Hematopoietic multipotent progenitor cell treated with erythropoietin and hydrocortisone succinate and interleukin-3 and kit ligand, for 17 days (in vitro differentiated cells): ENCODE measurements around the gene TPRA1.
A peak's percentile ranks its signal among the peaks of the same experiment; 100 is the strongest.
"Not testable (repeated sequence)": the region's sequence is repeated elsewhere in the genome, so short reads cannot be mapped to it uniquely, and the experiment has no call there.

Experiments used
- DNase-seq: peaks from one replicate; pipeline ENCODE4 v3.0.0-alpha.2; 2015; ENCODE audit warnings: low spot score

TPRA1 gene

GRCh38 chr3:127616836-127617605 lies 26.5 kb upstream of the TPRA1 start:
- no peak for DNase-seq

- no peak for DNase-seq
These were observed 25.2 kb upstream of the TPRA1 start for GRCh38 chr3:127615631-127616305.

- DNase-seq = no peak
These were observed 24.5 kb upstream of the TPRA1 start for GRCh38 chr3:127614928-127615589.

DNA sequence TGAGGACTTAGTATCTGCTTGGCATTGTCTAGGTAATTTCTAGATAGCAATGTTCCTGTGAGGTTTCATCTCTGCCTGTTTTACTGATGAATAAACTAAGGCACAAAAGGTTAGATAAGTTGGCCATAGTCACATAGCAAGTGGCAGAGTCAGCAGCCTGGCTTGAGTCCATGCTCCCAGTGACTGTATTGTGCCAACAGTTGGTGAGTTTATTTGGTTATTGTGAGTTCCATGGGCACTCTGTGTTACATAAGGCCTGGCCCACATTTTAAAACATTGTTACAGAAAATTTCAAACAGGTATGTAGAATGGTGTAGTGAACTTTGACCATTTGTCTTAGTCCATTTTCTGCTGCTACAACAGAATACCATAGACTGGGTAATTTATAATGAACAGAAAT lies 22.9 kb upstream of the TPRA1 start:
- no peak for DNase-seq

- DNase-seq = no peak
These were observed 22.4 kb upstream of the TPRA1 start for GRCh38 chr3:127612966-127613365.

DNA sequence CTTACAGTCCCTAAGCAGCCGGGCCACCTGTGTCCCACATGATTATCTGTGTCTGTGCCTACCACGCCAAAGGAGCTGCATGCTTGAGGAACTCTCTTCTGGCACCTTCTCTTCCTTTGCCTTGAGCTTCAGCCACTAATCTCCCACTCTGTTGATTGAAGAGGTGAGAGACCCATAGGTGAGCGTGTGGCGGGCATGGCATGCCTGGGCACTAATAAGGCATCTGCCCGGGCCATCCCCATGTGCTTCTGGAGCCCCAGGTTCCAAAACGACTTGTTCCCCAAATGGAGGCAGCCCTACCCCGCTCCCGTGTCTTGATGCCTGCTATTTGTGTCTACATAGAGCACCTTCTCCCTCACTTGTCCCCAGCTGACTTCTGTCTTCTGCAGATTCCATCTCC lies 20.7 kb upstream of the TPRA1 start:
- no peak for DNase-seq

GRCh38 chr3:127610105-127610504 lies 19.6 kb upstream of the TPRA1 start:
- DNase-seq = no peak

DNA sequence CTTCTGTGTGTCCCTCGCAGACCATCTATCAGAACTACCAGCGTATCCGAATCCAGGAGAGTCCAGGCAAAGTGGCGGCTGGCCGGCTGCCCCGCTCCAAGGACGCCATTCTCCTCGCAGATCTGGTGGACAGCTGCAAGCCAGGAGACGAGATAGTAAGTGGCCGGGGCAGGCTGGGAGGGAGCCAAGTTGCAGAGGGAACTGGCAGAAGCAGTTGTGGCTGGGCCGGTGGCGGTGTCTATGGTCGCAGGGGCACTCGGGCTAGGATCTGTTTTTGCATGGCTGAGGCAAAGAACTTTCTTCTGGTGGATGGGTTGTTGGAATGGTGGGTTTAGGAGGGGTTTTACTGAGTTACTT lies 17.8 kb upstream of the TPRA1 start:
- DNase-seq = no peak

- DNase-seq = peak; percentile 25
These were observed 17.3 kb upstream of the TPRA1 start for GRCh38 chr3:127607675-127608361.

DNA sequence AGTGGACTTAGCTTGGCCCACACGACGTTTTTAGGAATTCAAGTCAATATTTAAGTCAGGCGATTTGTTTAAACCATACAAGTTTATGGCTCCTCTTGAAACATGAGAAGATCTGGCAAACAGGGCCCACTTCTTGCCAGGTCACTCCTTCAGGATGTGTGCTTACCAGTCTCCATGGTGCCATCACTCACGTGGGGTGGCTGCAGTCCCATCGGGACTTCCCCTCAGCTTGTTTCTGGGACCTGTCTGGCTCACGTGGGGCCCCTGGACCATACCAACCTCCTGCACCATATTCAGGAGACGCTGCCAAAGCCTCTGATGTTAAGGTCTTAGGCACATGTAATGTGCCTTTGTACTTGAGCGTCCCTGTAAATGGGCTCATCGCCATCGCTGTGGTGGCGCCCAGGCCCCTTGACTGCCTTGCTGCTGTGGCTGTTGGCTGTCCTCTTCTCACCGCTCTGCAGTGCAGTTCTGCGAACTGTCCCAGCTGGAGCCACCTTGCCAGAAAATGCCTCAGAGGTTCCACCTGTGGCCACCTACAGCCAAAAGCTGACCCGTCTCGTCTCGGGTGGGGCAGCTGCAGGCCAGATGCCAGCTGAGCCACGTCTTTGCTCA lies 16.6 kb upstream of the TPRA1 start:
- DNase-seq = no peak

DNA sequence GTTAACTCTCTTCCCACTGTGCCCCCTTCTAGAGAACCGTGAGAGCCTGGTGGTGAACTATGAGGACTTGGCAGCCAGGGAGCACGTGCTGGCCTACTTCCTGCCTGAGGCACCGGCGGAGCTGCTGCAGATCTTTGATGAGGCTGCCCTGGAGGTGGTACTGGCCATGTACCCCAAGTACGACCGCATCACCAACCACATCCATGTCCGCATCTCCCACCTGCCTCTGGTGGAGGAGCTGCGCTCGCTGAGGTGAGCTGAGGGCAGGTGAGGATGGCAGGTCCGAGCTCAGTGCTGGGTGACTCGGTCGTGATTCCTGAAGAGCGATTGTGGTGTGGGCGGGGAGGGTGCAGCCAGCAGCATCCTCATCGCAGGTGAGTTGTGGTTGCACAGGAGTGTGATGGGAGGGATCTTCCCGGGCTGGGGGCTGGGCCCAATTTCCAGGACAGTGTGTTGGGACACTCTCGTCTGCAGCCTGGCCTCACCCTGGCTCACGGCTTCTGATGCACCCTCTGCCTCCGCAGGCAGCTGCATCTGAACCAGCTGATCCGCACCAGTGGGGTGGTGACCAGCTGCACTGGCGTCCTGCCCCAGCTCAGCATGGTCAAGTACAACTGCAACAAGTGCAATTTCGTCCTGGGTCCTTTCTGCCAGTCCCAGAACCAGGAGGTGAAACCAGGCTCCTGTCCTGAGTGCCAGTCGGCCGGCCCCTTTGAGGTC lies 15.7 kb upstream of the TPRA1 start:
- no peak for DNase-seq

GRCh38 chr3:127605547-127605946 lies 15.0 kb upstream of the TPRA1 start:
- DNase-seq = not testable (repeated sequence)

DNA sequence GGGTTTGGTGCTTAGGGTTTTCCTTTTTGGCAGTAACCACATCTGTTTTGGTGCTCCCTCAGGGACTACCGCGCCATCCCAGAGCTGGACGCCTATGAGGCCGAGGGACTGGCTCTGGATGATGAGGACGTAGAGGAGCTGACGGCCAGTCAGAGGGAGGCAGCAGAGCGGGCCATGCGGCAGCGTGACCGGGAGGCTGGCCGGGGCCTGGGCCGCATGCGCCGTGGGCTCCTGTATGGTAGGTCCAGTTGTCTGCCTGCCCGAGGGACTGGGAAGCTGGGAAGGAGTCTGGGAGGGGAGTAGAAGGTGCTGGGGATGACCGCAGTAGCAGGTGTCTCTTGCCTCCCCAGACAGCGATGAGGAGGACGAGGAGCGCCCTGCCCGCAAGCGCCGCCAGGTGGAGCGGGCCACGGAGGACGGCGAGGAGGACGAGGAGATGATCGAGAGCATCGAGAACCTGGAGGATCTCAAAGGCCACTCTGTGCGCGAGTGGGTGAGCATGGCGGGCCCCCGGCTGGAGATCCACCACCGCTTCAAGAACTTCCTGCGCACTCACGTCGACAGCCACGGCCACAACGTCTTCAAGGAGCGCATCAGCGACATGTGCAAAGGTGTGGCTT lies 14.1 kb upstream of the TPRA1 start:
- no peak for DNase-seq

- DNase-seq = no peak
These were observed 13.5 kb upstream of the TPRA1 start for GRCh38 chr3:127604035-127604434.

GRCh38 chr3:127600749-127601456 lies 10.4 kb upstream of the TPRA1 start:
- DNase-seq = no peak

GRCh38 chr3:127598841-127599570 lies 8.5 kb upstream of the TPRA1 start:
- DNase-seq = peak; percentile 21

DNA sequence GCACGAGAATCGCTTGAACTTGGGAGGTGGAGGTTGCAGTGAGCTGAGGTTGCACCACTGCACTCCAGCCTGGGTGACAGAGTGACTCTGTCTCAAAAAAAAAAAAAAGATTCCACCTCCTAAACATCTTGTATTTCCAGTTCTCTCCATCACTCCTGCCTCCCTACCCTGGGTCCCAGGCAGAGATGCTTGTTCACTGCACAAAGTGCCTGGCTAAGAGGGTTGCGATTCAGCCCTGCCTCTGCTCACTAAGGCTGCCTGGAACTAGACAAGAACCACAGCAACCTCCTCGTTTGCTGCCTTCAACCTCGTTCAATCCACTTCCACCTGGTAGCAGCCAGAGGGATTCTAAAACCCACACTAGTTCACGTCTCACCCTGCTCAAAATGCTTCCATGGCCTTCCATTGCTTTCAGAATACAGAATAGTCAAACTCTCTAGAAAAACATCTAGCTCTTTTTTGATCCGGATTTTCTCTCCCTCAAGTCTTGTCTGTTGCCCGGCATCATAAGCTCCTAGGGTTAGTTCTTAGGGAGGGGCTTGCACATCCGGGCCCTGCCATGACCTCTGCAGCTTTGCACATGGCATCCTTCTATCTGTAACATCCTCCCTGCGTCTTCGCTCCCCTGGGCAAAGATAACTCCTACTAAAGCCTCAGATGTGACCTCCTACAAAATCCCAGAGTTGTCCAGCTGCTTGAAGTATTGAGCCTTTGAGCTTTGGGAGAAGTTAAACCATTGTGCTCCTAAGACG lies 6.7 kb upstream of the TPRA1 start:
- peak; percentile 31 for DNase-seq

DNA sequence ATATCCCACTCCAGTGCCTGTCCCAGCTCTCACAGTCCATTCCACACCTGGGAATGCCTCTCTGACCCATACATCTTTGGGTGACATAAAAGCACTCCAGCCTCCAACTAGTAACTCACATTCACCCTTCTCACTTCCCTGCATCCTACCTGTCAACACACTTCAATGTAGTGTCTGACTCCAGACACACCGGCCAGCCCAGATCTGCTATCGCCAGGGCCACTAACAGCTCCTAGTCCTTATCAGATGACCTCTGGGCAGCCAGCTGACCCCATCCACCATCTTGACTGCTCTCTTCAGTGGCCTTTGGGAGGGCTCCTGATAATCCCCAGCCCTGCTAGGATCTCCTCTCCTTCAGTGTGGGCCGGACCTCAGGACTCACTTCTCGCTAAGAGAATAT lies 4.8 kb upstream of the TPRA1 start:
- no peak for DNase-seq

DNA sequence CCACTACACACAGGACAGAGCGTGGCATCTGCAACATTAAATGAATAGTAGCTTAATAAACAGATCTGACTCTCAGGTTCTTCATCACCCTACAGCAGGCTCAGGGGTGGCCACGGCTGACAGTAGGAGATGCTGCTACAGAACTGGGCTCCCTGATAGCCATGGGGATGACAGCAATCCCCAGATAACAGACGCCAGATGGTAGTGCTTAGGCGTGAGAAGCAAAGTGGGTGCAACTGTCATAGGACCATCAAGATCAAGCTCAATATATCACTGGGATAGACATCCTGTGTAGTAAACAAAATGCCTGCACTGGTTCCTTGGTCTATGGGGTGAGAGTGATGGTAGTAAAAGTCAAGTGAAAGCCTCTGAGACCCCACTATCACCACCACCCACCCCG lies 2.6 kb upstream of the TPRA1 start:
- peak; percentile 77 for DNase-seq
